Stimulated activated CD8-positive, alpha-beta memory T cell treated with anti-CD3 and anti-CD28 coated beads, Interleukin-7, amount 100 ng/mL, for 24 hours (primary cell): Measurements from ENCODE around the gene UVRAG.
A peak's percentile ranks its signal among the peaks of the same experiment; 100 is the strongest.

Experiments used
- DNase-seq: peaks from one replicate; pipeline ENCODE4 v3.0.0-alpha.2; 2020; ENCODE audit warnings: low read depth

The UVRAG gene

GRCh38 chr11:75784085-75784478 lies 30.9 kb upstream of the UVRAG start:
- DNase-seq, result no peak

DNA sequence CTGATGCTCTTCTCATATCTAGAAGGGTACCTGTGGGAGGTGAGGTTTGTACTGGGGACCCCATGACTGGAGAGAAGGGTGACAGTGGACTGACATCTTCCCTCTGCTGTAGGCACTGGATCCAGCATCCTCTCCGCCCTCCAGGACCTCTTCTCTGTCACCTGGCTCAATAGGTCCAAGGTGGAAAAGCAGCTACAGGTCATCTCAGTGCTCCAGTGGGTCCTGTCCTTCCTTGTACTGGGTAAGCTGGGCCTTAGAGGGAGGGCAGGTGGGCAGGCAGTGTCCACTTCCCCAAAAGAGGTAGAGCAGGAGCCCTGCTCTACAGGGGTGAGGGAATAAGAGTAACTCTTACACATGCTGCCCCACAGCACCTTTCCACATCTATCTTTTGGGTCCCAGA lies 30.5 kb upstream of the UVRAG start:
- DNase-seq, result no peak

- DNase-seq, result no peak
These were observed 29.8 kb upstream of the UVRAG start for GRCh38 chr11:75785187-75785586.

- DNase-seq, result no peak
These were observed 28.8 kb upstream of the UVRAG start for GRCh38 chr11:75786101-75786736.

DNA sequence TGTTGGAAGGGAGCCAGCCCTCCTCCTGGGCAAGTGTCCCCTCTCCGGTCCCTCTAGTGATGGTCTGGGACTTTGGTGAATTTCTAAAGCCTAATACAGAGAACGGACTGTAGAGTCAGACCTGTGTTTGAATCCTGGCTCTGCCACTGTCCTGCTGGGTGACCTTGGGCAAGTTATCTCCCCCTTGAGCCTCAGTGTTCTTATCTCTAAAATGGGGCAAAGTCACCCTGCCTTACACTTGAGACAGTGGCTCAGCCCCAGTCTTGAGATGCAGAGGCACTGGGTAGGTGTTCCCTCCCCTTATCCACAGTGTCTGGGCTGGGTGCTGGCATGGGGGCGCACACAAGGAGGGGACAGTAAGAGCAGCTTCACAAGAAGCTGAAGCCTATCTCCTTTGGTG lies 25.5 kb upstream of the UVRAG start:
- DNase-seq, result no peak

- no peak for DNase-seq
These were observed 24.0 kb upstream of the UVRAG start for GRCh38 chr11:75790986-75791385.

DNA sequence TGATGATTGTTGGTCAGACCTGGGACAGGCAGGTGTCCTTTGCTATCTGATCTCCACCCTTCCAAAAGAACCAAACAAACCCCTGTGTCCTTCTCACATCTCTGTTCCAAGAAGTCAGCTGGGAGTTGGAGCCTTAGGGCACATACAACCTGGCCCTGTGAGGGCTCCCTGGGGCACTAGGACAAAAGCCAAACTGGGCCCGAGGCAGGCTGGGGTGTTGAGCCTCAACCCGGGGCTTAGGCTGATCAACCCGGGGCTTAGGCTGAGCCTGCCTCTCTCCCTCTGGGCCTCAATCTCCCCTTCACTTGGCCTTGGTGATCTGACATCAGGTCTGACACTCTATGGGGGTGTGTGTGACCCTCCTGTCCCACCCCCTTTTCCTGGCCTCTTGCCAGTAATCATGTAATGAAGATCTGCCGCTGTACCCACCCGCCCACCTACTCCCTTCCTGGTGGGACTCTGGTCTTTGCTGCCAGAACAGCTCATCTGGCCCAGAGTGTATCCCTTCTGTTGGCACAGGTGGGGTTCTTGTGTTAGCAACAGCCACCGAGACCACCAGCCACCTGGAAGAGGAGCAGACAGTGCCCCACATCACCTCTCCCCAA lies 22.8 kb upstream of the UVRAG start:
- DNase-seq, result no peak

DNA sequence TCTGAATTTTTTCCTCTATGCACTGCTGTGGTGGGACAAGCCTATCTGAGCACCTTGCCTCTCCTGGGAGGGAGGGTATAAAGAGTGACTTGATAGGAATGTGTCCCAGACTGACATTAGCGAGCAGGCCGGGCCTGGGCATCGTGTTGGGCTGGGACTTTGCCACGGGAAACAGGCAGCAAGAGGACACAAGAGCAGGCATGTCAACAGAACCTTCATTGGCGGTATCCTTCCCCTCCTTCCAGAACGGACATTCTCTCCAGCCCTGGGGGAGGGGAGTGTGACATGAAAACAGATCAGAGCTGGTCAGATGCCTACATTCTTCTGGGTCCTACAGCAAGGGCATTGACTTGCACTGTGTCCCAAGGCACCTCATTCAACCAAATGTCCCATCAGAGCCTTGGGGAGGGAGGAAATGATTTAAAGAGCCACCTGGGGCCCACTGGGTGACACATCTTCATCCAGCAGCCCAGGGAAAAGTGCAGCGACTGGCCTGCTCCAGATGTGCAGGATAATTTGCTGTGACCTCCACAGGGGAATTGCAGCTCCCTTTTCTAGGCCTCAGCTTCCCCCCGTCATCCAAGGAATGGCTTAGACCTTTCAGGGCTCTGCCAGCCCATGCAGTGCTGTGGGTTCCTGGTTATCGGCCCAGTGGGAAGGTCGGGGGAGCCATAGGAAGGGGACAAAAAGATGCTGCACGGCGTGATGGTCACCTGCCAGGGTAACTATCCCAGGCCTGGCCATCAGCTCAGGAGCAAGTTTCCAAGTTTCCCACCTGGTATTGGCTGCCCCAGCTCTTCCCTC lies 21.8 kb upstream of the UVRAG start:
- DNase-seq, result no peak

DNA sequence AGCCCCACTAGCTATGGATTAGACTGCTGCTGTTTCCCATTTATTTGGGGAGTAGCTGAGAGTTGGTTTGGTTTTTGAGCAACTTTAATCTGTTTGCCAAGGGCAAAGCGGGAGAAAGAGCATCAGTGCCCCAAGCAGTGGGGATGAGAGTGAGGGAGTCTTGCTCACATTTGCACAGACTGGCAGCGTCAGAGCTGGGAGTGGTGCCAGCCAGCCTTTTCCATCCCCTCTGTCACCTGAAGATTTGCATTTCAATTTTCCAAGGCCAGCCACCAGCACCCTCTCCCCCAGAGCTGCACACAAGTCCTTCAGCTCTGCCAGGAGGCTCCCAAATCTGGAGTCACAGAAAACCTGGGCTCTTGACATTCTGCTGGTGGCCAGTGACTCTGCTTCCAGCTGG lies 21.0 kb upstream of the UVRAG start:
- DNase-seq, result no peak

DNA sequence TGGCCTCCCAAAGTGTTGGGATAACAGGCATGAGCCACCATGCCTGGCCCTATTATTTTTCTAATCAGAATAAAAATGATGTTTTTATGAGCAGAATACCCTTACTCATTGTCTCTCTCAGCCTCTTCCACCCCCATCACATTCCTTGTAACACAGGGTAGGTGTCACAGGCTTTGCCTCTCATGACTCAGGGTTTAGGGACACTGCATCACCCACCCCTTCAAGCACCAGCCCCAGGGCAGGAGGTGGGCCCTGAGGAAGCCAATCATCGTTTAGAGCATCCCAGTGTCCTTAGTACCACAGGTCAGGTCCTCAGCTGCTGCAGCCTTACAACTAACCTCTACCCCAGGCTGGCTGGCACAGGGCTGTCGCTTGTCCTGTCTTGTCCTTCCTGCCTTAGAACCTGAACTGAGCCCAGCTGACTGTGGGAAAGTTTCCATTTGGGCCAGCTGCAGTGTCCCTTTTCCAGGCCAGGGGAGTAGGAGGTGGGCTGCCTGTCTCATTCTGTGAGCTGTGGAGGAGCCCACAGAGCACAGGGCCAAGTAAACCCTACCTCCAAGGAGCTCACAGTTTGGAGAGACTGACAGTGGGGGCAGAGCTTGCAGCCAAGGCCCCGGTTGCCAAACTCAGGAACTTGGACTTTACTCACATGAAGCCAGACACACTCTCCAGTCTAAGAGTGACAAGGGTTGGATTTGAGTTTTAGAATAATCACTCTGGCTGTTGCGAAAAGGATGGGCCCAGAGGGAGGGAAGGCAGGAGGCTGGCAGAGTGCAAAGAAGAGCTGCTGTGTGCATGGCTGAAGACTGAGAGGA lies 19.5 kb upstream of the UVRAG start:
- no peak for DNase-seq

DNA sequence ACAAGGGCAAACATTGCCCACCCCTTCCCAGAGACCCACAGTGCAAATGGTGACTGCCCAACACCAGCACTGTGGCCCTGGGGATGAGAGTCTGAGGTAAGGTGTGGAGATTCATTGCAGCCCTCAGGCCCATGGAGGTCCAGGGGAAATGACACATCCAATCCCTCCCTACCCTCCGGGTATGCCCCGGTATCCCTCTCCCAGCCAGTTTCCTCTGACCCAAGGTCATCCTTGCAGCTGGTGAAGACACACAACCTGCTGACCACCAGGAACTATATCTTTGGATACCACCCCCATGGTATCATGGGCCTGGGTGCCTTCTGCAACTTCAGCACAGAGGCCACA lies 18.9 kb upstream of the UVRAG start:
- DNase-seq, result no peak

DNA sequence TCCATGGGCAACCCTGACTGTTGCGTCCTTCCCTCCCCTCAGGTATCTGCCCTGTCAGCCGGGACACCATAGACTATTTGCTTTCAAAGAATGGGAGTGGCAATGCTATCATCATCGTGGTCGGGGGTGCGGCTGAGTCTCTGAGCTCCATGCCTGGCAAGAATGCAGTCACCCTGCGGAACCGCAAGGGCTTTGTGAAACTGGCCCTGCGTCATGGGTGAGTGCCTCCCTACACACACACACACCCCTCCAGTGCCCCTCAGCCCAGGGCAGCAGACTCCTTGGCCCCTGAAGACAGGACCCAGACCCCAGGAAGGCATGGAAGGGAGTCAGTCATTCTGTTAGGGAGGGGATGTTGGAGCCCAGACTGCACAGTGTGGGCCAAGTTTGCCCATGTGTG lies 17.9 kb upstream of the UVRAG start:
- DNase-seq, result no peak

DNA sequence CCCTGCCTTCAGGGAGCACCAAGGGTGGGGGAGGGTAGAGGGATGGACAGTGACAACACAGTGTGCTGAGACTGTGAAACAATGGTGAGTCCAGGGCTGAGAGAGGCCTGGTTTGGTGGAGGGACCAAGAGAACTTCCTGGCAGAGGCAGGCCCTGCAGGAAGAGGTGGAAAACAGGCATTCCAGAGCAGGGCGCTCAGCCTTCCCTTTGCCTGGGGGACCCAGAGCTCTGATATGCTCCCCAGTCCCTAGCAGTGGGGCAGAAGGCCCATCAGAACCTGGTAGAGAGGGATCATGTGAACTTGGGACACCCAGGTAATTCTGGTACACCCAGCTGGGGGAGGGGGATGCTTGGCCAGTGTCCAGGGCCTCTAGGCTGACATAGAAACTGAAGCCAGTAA lies 17.2 kb upstream of the UVRAG start:
- no peak for DNase-seq

- no peak for DNase-seq
These were observed 14.8 kb upstream of the UVRAG start for GRCh38 chr11:75800136-75800675.

DNA sequence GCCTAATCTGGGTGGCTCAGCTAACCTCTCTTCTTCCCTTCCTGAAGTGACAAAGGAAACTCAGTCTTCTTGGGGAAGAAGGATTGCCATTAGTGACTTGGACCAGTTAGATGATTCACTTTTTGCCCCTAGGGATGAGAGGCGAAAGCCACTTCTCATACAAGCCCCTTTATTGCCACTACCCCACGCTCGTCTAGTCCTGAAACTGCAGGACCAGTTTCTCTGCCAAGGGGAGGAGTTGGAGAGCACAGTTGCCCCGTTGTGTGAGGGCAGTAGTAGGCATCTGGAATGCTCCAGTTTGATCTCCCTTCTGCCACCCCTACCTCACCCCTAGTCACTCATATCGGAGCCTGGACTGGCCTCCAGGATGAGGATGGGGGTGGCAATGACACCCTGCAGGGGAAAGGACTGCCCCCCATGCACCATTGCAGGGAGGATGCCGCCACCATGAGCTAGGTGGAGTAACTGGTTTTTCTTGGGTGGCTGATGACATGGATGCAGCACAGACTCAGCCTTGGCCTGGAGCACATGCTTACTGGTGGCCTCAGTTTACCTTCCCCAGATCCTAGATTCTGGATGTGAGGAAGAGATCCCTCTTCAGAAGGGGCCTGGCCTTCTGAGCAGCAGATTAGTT lies 14.2 kb upstream of the UVRAG start:
- DNase-seq, result no peak

- DNase-seq, result no peak
These were observed 13.5 kb upstream of the UVRAG start for GRCh38 chr11:75801362-75802020.

DNA sequence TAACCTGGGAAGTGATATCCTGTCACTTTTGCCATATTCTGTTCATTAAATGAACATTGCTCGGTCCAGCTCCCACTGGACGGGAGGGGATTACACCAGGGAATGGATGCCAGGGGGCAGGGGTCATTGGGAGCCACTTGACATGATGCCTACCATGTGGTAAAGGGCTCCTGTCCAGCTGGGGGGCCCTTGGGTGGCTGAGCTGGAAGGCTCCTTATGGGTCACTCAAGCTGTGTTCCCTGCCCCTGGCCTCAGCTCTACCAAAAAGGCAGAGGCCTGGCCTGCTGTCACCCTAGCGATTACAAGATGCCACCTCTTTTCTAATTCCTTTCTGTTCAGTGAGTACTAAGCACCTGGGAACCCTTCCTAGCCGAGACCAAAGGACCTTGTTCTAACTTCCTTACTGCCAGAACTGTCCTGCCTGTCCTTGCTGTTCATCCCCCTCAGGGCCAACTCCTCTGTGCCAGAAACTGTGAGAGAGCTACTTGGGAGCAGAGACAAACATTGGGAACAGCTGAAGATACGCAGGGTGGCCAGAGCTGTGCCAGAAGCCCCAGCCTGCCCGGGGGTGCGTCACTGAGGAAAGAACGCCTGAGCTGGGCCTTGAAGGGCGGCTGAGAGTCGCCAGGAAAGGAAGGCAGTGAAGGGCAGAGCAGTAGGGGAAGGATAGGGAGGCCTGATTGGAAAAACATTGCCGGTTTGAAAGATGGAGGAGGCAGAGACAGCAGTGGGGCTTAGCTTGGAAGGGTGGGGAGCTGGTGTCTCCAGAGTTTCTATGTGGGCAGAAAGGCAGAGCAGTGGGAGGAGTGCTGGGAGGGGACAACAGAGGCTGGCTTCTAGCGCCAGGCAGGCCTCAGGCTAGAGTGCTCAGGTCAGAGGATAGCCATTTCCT lies 12.7 kb upstream of the UVRAG start:
- no peak for DNase-seq

GRCh38 chr11:75802913-75803820 lies 11.8 kb upstream of the UVRAG start:
- peak; percentile 55 for DNase-seq

GRCh38 chr11:75809111-75809510 lies 5.9 kb upstream of the UVRAG start:
- DNase-seq, result no peak
